CD4-positive, alpha-beta T cell treated with Interleukin-12 subunit alpha and Interleukin-12 subunit beta, for 1 hour (primary cell): Measurements from ENCODE around the gene SORCS2.

Experiments used
- DNase-seq: peaks from one replicate; pipeline ENCODE4 v3.0.0-alpha.2; 2020

Gene SORCS2

DNA sequence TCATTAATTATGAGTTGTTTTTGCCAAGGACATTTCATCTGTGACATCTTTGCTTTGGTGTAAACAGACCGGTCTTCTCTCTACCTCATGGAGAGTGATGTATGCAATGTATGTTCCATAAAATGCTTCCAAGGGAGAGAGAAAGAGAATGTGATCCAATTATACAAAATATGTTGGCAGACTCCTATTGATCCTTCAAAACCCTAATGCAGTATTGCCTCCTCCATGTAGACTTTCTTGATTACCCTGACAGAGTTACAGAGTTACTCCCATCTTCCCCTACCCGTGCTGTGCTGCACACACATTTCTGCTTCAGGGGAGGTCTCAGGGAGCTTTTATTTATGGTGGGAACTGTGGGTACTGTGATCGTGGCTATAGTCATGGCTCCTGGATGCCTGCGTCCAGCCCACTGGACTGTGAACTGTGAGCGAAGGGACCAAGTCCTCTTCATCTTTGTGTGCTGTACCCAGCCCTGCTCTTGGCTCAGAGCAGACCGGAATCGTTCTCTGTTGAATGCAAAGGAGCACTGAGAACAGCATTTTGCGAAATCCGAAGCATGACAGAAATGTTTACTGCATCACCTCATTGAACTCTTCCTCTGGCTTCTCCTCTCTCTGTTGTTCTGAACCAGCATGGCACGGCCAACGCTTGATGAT, 32.7 kb downstream of the SORCS2 start:
- DNase-seq, result no peak

GRCh38 chr4:7226439-7226838, 34.1 kb downstream of the SORCS2 start:
- no peak for DNase-seq

DNA sequence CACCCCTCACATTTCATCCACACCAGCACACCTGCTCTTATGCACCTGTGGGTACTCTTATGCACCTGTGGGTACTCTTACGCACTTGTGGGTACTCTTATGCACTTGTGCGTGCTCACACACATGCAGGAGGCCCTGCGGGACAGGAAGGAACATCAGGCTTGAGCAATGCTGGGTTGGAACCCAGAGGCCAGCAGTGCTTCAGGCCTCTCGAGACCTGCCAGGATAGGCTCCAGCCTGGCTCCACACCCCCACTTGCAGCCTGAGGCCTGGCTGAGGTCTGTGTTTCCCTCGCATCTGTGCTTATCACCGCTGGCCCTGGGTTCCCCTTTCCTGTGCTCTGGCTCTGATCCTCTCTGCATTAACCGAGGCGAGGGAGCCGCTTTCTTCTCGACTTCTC, 34.7 kb downstream of the SORCS2 start:
- no peak for DNase-seq

- no peak for DNase-seq
Observed at GRCh38 chr4:7228734-7229133, 36.4 kb downstream of the SORCS2 start.

GRCh38 chr4:7232061-7232650, 39.8 kb downstream of the SORCS2 start:
- DNase-seq, result no peak

GRCh38 chr4:7233006-7233580, 40.8 kb downstream of the SORCS2 start:
- DNase-seq, result no peak

DNA sequence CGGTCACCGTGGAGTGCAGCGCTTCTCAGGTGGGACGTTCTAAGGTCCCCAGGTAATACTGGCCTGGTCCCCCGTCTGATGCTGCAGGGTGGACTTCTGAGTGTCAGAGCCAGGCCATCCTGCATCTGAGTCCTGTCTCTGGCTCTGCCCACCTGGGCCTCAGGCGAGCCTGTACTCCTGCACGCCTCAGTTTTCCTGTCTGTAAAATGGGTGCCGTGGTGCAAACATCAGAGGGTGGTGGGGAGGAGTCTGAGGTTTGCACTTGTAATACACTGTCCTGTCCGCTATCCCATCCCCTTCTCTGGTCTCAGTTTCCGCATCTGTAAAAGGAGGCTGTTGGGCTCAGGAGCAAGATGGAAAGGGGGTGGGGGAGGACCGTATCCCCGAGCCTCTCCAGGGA, 41.3 kb downstream of the SORCS2 start:
- DNase-seq, result no peak

DNA sequence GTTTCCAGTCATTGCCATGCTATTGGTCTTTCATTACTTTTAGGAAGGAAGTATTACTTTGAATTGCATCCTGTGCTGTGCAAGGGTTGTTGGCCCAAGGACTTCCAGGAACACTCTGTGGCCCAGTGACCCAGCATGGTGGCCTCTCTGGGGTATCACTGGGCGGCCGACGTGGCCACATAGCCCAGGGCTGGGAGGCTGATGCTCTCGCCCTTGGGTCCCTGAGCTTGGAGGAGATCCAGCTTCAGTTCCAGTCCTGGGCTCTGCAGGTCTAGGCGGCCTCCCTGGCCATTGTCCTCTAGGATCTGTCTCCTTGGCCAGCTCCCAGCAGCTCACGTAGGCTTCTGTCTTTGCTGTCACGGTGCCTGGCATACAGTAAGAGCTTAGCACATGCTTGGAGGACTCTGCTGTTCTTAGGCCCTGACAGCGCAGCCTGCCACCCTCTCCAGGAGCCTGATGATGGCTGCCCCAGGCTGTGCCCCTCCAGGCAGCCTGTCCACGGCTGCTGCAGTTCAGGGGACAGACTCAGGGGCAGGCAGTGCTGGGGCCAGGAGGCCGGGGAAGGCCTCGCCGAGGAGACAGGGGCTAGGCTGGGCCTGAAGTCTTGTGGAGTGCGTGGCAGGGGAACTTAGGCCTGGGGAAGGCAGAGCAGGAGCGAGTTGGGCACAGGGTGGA, 42.2 kb downstream of the SORCS2 start:
- DNase-seq, result no peak

- no peak for DNase-seq
Observed at GRCh38 chr4:7235030-7235380, 42.7 kb downstream of the SORCS2 start.

GRCh38 chr4:7236847-7237246, 44.5 kb downstream of the SORCS2 start:
- DNase-seq, result no peak

DNA sequence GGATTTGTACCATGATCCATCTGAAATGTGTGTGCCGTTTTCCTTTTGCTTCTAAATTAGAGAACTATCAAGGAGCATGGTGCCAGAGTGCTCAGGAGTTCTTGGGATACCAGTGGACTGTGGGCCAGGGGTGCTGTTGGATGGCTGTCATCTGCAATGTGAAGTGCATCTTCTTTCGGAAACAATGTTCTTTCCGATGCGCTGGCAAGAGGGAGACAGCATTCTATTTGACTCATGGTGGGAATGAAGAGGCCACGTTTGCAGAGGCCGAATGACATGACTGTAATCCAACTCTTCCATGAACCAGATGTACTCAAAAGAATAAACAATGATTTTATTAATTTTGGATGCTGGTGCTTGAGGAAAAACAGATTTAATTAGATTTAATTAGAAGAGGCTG, 45.5 kb downstream of the SORCS2 start:
- DNase-seq, result no peak

DNA sequence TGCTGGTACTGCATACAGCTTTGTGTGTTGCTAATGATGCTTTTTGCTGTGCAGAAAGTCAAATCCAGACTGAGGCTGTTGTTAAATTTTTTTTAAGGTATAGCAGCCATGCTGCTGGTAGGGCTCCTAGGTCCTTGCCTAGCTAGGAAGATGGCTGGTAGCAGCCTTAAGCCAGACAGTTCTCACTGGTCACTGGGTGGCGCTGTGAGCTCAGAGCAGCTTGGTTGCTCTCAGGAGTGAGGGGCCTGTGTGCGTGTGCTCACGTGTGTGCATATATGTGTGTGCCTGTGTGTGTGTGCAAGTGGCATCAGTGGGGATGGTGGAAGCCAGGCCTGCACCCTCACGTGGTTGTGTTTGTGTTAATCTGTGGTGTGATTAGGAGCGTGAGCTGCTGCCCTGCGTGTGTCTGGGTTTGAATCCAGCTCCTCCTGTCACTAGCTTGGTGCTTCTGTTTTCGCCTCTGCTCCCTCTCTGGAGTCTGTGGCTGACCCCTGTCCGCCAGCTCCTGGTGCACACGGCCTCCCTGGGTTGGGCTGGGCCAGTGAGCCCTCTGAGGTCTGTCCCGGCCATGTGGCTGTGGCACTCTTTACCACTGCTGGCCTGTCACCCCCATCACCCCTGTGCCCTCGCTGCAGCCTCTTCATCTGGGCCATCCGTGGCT, 46.1 kb downstream of the SORCS2 start:
- no peak for DNase-seq

GRCh38 chr4:7239101-7239820, 46.9 kb downstream of the SORCS2 start:
- no peak for DNase-seq

- DNase-seq, result no peak
Observed at GRCh38 chr4:7239844-7240243, 47.5 kb downstream of the SORCS2 start.

DNA sequence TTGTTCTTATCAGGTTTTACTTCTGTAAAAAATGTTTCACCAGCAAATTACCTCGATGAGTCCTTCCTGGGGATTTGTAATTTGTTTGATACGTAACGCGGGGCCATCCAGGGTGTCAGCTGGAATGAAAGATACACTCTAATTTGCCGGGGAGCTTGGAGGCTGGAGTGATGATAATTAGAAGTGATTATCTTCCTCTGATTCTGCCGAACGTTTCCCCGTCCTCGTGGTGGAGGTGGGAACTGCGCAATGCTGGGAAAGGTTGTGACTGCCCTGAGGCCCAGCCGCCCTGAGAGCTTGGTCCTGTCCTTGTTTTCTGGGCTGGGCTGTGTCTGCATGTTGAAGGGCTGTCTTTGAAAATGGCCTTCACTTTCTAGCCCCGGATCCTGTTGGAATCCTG, 48.0 kb downstream of the SORCS2 start:
- DNase-seq, result no peak

DNA sequence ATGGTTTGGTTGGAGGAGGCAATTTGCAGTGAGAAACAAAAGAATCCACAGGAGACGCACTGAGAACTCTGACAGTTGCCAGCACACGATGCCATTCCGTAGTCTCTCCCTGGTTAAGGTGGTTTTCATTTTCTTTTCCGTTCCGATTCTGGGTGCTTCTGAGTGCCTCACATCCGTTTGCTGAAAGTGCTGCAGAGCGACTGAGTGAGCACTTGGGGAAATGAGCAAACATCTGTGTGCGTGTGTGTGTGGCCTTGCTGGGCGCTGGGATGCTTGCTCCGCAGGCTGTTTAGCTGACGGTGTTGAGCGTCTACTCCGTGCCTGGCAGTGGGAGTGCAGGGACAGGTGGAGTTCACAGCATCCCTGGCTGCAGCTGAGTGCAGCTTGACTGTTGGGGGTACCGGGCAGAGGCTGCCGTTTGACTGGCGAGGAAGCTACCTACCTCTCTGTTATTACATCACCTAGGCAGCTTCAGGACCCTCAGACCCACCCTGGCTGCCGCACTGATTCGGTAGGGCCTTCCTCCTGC, 49.3 kb downstream of the SORCS2 start:
- no peak for DNase-seq

DNA sequence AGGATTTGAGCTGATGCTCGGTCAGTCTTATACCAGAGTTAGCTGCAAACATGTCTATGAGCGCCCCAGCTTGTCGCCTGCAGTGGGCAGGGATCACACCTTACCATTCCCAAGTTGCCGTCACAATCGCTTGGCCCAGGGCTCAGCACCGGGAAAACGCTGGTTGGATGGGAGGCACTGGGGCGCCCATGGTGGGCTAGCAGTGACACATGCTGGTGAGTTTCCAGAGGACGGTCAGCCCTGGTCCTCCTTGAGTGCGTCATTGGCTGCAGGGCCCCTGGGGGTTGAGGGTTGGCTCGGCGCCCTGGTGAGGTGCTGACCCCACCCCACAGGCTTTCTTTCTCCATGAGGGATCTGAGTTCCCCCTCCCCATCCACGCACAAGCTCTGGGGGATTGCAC, 50.4 kb downstream of the SORCS2 start:
- no peak for DNase-seq

GRCh38 chr4:7243609-7244330, 51.4 kb downstream of the SORCS2 start:
- DNase-seq, result no peak

DNA sequence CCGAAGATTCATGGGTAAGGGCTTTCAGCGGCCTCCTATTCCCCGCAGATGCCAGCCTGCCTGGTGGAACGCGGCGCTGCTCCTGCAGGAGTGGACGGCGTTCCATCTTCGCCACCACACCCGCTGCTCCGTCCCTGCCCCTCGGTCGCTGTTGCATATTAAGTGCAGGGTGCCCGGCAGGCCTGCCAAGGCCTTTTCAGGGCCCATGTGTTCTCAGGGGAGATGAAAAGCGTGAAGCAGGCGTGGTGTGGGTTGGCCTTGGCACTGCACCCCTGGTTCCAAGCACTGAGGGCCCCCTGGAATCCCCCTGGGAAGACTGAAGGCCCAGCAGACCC, 52.0 kb downstream of the SORCS2 start:
- no peak for DNase-seq

- no peak for DNase-seq
Observed at GRCh38 chr4:7244751-7245320, 52.5 kb downstream of the SORCS2 start.

GRCh38 chr4:7247521-7247920, 55.2 kb downstream of the SORCS2 start:
- DNase-seq, result no peak

DNA sequence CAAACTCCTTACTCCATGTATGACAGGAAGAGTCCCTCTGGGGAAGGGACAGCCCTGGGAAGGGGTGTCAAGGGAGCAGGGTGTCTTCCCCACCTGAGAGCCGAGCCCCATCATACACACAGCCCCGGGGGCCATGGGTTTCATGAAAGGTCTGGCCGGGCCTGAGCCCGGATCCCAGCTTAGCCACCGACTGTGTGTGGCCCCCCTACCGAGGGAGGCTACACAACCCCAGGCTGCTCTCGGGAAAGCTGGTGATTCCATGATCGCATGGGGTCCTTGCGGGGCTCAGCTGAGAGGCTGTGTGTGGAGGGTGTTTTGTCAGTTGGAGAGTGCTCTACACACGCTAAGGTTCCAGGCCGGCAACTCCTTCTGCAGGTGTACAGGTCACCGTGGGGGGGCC, 55.6 kb downstream of the SORCS2 start:
- DNase-seq, result no peak
